ENCODE measurements around the gene GVQW3. TPM values are rescaled to one million over a fixed set of nuclear protein-coding genes. Genes with fewer than 3 reads are reported as not detected.

Gene GVQW3
- total and polyA plus RNA-seq, 2 of the 13 experiments (the other 11 are each of a cell fraction or from before 2014, with no cell fraction given) = 5.0 to 5.6 TPM

DNA sequence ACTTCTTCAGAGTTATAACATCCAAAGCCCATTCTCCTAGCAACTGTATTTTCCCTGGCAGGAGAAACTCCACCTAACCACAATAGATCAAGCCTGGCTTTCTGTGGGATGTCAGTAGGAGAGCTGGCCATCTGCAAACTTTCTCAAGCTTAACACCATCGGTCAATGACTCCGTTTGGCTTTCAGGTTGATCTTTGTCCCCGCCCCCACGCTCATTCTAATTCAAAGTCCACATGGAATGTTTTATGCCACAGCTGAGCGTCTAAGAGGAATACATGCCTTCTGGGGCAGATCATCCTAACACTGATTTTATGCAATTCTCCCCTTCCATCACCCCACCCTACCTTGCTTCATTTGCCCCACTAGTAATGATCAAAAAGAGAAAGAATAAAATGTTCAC lies 4.8 kb downstream of the GVQW3 start (continued):
- peak; percentile 76; the same call in 1 of the 2 replicates for TF ChIP-seq ZNF281 (CRISPR knock-in tag; IDR thresholded peaks at IDR 0.05; ENCODE audit: borderline replicate concordance)
- TF ChIP-seq SOX6 (IDR thresholded peaks at IDR 0.05) = no peak
- peak; percentile 54; the same call in 1 of the 2 replicates for TF ChIP-seq SOX6 (CRISPR knock-in tag; IDR thresholded peaks at IDR 0.05)
- no peak for TF ChIP-seq FIP1L1 (IDR thresholded peaks at IDR 0.05; ENCODE audit: borderline replicate concordance, insufficient read depth, low read depth, low read length)
- no peak for TF ChIP-seq BORCS8-MEF2B (CRISPR knock-in tag; IDR thresholded peaks at IDR 0.05)
- TF ChIP-seq ZNF703 (CRISPR knock-in tag; IDR thresholded peaks at IDR 0.05; ENCODE audit: borderline replicate concordance) = no peak
- TF ChIP-seq TCF7L2 (IDR thresholded peaks at IDR 0.05; ENCODE audit: low read depth, low read length) = no peak
- TF ChIP-seq ZMYM3 (CRISPR knock-in tag; IDR thresholded peaks at IDR 0.05) = no peak
- no peak for TF ChIP-seq RBM39 (IDR thresholded peaks at IDR 0.05; ENCODE audit: low read depth, low read length, poor library complexity, severe bottlenecking)
- TF ChIP-seq SP5 (CRISPR knock-in tag; IDR thresholded peaks at IDR 0.05; ENCODE audit: borderline replicate concordance, low read depth) = peak; percentile 83; the same call in 1 of the 2 replicates
- TF ChIP-seq MAFK (conservative IDR thresholded peaks at IDR 0.05 in 1 of 2, IDR thresholded peaks at IDR 0.05 in 1 of 2; ENCODE audit: low read length in 2 of 2) = no peak
- peak; percentile 18; the same call in 1 of the 2 replicates for TF ChIP-seq PITX1 (CRISPR knock-in tag; IDR thresholded peaks at IDR 0.05)
- TF ChIP-seq ZNF543 (CRISPR knock-in tag; IDR thresholded peaks at IDR 0.05) = no peak
- no peak for TF ChIP-seq POLR2A (IDR thresholded peaks at IDR 0.05; ENCODE audit: insufficient read depth in 1 of 2, low read depth in 2 of 2, low read length in 2 of 2)
- TF ChIP-seq ZNF776 (CRISPR knock-in tag; IDR thresholded peaks at IDR 0.05) = no peak
- TF ChIP-seq PAWR (CRISPR knock-in tag; IDR thresholded peaks at IDR 0.05; ENCODE audit: borderline replicate concordance) = no peak
- no peak for TF ChIP-seq NFIB (CRISPR knock-in tag; IDR thresholded peaks at IDR 0.05; ENCODE audit: borderline replicate concordance)
- no peak for TF ChIP-seq ZNF549 (CRISPR knock-in tag; IDR thresholded peaks at IDR 0.05)
- TF ChIP-seq ZNF317 (CRISPR knock-in tag; IDR thresholded peaks at IDR 0.05) = no peak
- TF ChIP-seq ZNF691 (CRISPR knock-in tag; IDR thresholded peaks at IDR 0.05; ENCODE audit: borderline replicate concordance, low read depth) = no peak
- TF ChIP-seq IKZF4 (CRISPR knock-in tag; IDR thresholded peaks at IDR 0.05; ENCODE audit: borderline replicate concordance, low read depth, not compliant biosample characterization) = no peak
- TF ChIP-seq MIXL1 (CRISPR knock-in tag; IDR thresholded peaks at IDR 0.05) = 0 out of 2 replicates have a peak, but pooled peaks have one; percentile 67
- no peak for TF ChIP-seq GABPA (IDR thresholded peaks at IDR 0.05; ENCODE audit: low read depth, low read length)
- no peak for TF ChIP-seq GABPA (CRISPR knock-in tag; IDR thresholded peaks at IDR 0.05; ENCODE audit: low read depth)
- no peak for TF ChIP-seq ZBTB49 (CRISPR knock-in tag; IDR thresholded peaks at IDR 0.05; ENCODE audit: borderline replicate concordance)
- TF ChIP-seq TSC22D2 (CRISPR knock-in tag; IDR thresholded peaks at IDR 0.05; ENCODE audit: borderline replicate concordance) = no peak
- no peak for TF ChIP-seq PAF1 (CRISPR knock-in tag; IDR thresholded peaks at IDR 0.05)
- no peak for TF ChIP-seq HES4 (CRISPR knock-in tag; IDR thresholded peaks at IDR 0.05; ENCODE audit: borderline replicate concordance)
